Stimulated activated CD4-positive, alpha-beta T cell treated with anti-CD3 and anti-CD28 coated beads, Interleukin-1b, Interleukin-23, amount 100 ng/mL, for 4 hours (primary cell): ENCODE measurements around the gene EIF4A3.
"Not testable (repeated sequence)": the region's sequence is repeated elsewhere in the genome, so short reads cannot be mapped to it uniquely, and the experiment has no call there.

Experiments used
- DNase-seq, 2 donors: peaks; one replicate each; pipeline ENCODE4 v3.0.0-alpha.2; 2020; ENCODE audit warnings: low read depth in 2 of 2

Gene EIF4A3

DNA sequence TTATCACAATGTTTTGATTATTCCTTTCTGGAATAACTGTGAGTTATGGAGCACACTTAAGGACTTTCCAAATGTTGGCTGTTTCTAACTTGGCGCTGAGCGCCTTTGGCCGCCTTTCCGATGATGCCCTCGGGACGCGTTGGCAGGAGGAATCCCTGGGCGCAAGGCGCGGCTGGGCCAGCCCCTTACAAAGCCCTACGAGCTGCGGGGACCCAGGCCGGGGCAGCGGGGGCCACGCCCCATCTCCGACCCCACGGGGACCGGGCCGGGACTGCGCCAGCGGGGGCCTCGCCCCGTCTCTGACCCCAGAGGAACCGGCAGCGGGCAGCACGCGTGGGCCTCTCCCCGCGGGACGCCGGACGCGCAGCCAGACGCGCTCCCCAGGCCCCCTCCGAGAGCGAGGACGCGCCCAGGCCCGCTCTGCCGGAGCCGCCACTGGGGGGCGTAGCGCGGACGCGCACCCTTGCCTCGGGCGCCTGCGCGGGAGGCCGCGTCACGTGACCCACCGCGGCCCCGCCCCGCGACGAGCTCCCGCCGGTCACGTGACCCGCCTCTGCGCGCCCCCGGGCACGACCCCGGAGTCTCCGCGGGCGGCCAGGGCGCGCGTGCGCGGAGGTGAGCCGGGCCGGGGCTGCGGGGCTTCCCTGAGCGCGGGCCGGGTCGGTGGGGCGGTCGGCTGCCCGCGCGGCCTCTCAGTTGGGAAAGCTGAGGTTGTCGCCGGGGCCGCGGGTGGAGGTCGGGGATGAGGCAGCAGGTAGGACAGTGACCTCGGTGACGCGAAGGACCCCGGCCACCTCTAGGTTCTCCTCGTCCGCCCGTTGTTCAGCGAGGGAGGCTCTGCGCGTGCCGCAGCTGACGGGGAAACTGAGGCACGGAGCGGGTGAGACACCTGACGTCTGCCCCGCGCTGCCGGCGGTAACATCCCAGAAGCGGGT is 45.6 kb downstream of the EIF4A3 start, which contains the start of gene GAA:
Gene GAA (plus strand): TSS at position 571 of the 935 bp plus-strand sequence. CDS start 3,006 bp downstream, outside the sequence.
- DNase-seq, result peak; percentile 83 to 89

DNA sequence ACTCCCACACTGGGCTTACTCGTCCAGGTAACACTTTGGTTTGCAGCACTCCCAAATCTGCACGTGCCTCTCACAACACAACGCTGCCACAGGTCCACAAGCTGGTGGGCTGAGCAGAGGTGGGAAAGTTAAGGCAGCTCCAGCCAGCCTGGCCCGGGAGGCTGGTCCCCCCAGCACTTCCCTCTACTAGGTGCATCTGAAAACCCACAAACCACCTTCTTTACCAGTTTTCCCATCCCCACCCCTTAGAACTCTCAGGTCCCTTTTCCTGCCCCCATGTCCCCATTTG is 46.9 kb downstream of the EIF4A3 start:
- DNase-seq, result no peak

DNA sequence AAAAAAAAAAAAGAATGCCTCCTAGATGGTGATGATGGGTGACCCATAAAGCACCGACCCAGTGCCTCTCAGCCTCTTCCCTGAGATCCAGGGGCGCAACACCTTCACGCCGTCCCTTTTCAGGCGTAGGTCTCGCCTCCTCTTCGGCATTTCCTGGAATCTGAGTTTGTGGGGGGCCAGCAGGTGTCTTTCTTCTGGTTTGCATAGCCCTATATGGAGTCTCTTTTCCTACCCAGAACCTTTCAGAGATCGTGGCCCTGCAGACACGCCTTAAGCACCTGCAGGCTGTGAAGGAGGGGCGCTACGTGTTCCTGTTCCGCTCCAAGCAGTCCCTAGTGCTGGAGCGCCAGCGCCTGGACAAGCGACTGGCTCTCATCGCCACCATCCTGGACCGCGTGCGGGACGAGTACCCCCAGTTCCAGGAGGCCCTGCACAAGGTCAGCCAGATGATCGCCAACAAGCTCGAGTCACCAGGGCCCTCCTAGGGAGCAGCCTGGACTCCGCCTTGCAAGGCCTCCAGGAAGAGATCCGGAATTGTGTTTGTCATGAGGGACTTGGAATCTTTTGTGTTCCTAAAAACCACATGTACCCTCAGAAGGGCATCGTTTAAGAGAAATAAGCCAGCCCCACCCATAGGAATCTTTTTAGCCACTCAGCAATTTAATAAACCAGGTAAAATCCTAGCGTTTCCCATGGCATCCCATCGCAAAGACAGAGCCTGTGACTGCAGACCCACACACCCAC is 47.5 kb downstream of the EIF4A3 start:
- DNase-seq, result no peak

DNA sequence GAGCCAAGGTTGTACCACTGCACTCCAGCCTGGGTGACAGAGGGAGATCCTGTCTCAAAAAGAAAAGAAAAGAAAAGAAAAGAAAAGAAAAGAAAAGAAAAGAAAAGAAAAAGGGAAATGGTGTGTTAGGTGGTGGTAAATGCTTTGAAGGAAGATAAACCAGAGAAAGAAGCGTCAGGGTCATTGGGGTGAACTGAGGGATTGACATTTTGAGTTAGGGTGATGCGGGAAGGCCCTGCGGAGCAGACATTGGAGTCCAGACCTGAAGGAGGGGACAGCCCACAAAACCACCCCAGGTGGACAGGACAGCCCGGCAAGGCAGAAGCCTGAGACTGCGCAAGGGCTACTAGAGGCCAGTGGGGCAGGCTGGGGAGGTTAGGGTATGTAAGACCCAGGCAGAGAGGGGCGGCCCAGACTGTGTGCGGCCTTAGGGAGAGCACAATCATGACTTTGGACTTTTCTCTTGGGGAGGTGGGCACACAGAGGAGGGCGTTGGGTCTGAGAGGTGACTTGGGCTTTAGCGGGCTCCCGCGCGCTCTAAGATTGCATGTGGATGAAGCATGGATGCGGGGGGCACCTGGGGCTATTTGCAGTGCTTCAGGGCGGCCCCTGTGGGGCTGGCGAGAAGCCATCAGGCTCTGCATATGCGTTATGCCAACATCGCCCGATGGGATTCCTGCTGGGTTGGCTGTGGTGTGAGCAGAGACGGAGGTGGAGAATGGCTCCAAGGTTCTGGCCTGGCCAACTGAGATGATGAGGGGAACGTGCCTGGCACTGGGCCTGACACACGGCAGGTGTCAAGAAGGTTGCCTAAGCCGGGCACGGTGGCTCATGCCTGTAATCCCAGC is 48.9 kb downstream of the EIF4A3 start:
- no peak for DNase-seq

DNA sequence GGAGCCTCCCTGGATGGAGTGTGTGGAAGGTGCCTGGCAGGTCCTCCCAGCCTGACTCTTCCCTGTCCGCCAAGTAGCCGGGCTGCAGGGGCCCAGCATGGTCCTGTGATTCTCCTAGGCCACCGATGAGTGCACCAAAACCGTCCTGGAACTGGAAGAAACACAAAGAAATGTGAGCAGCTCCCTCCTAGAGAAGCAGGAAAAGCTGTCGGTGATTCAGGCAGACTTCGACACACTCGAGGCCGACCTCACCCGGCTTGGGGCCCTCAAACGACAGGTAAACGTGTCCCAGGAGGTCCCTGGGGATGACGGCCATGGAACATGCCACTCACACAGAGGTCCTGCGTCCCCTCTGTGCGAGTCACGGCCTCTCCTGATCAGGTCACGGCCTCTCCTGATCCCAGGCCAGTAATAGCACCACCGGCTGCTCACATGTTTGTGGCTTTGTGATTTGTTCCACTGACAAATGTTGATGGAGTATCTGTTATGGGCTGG is 49.8 kb downstream of the EIF4A3 start:
- no peak for DNase-seq

DNA sequence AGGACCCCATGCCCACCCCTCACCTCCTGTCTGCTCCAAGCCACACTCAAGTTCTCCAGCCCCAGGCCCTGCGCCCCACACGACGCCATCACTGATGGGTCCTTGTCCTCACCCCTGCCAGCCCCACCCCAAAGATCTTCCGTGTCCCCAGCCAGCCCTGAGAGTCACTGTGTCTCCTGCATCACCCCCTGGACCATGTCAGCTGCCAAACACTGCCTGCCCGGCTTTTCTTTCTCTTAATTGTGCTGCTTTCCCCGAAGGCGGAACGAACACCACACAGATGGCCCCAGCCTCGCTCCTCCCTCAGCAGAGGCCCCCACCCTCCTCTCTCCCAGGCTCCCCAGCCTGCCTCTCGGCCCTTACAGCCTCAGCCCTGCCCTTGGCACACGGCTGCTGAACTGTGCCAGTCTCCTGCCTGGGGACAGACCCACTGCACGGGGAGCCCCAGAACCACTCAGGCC is 50.3 kb downstream of the EIF4A3 start:
- no peak for DNase-seq

DNA sequence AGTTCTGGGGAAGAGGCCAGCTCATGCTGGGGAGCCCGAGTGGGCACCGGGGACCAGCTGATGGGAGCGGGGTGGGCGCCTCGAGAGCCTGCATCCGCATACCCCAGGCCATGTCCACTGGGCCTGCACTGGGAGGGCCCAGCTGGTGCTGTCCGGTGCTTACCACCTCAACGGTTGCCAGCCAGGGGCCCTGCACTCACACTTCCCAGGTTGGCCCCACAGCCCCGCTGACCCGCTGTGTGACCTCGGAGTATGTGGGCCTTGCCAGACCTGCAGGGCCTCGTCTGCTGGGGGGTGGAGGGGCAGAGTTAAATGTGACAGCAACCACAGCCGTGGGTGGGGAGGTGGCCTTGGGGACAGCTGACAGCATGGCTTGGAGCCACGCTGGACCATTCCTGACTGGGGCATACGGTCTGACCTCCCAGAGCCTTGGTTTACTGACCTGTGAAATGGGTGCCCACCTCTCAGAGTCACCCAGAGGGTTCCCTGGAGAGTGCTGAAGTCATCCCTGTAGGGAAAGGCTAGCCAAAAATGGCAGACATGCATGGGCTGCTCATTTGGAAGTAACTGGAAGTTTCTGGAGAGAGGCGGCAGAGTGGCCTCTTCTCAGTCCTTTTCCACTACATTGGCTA is 51.0 kb downstream of the EIF4A3 start:
- DNase-seq, result no peak

DNA sequence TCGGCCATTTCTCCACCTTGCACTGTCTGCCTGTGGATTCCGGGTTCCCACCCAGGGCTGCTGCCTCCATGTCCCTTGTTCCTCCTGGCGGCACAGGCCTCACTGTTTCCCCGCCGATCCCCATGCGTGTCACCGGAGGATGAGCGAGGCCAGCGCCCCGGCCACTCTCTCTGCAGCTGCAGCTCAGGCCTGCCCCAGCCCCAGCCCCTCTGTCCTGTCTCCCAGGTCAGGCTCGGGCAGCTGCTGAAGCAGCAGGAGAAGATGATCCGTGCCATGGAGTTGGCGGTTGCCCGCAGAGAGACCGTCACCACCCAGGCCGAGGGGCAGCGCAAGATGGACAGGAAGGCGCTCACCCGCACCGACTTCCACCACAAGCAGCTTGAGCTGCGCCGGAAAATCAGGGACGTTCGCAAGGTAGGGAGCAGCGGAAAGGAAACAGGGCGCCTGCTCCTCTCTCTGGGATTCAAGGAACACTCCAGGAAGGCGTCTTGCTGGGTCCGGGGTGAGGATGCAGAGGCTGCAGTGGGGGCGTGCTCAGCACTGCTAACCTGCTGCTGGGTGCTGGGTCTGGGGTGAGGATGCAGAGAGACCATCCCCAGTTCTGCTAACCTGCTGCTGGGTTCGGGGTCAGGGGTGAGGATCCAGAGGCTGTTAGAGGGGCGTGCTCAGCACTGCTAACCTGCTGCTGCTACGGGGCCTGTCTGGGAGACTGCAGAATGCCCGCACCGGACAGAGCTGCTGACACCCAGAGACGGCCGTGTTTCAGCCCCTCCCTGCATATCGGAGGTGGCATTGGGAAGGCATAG is 51.7 kb downstream of the EIF4A3 start:
- no peak for DNase-seq

DNA sequence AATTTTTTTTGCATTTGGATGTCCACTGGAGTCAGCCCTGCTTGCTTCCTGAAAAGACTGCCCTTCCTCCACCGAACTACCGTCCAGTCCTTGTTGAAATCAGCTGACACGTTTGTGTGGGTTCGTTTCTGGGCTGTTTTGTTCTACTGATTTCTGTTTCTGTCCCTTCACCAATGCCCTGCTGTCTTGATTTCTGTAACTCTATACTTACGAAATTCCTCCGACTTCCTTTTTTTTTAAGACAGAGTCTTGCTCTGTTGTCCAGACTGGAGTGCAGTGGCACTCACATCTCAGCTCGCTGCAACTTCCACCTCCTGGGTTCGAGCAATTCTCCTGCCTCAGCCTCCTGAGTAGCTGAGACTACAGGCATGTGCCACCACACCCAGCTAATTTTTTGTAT is 54.0 kb downstream of the EIF4A3 start:
- no peak for DNase-seq

DNA sequence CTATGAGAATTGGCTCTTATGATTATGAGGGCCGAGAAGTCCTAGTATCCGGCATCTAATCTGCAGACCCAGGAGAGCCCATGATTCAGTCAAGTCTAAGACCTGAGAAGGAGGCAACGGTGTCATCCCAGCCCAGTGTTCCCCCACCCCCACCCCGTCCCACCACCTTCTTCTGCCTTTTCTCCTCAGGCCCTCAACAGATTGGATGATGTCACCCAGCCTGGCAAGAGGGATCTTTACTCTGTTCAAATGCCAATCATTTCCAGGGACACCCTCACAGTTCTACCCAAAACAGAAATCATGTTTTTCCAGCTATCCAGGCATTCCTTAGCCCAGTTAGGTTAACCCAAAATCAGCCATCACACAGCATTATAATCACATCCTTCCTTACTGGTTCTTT is 55.6 kb downstream of the EIF4A3 start:
- no peak for DNase-seq

DNA sequence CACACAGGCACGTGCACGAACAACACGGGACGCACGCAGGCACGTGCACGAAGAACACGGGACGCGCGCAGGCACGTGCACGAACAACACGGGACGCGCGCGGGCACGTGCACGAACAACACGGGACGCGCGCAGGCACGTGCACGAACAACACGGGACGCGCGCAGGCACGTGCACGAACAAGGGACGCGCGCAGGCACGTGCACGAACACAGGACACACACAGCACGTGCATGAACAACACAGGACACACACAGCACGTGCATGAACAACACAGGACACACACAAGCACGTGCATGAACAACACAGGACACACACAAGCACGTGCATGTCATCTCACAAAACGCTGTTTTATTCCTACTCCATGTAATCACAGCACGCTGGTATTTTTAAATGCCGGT is 56.8 kb downstream of the EIF4A3 start:
- DNase-seq, result not testable (repeated sequence)

DNA sequence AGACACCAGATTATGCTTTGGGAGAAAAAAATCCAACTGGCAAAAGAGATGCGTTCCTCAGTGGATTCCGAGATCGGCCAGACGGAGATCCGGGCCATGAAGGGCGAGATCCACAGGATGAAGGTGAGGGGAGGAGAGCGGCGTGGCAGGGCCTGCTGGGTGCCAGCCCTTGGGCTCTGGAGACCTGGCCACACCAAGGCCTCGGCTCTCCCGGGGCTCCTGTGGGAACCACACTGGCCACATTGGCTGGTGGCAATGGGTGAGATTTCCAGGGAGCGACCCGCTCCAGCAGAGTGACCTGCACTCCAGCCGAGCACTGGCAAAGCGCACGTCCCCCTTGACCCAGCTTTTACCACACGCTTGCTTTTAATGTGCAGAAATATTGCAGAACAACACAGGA is 57.2 kb downstream of the EIF4A3 start:
- DNase-seq, result no peak

DNA sequence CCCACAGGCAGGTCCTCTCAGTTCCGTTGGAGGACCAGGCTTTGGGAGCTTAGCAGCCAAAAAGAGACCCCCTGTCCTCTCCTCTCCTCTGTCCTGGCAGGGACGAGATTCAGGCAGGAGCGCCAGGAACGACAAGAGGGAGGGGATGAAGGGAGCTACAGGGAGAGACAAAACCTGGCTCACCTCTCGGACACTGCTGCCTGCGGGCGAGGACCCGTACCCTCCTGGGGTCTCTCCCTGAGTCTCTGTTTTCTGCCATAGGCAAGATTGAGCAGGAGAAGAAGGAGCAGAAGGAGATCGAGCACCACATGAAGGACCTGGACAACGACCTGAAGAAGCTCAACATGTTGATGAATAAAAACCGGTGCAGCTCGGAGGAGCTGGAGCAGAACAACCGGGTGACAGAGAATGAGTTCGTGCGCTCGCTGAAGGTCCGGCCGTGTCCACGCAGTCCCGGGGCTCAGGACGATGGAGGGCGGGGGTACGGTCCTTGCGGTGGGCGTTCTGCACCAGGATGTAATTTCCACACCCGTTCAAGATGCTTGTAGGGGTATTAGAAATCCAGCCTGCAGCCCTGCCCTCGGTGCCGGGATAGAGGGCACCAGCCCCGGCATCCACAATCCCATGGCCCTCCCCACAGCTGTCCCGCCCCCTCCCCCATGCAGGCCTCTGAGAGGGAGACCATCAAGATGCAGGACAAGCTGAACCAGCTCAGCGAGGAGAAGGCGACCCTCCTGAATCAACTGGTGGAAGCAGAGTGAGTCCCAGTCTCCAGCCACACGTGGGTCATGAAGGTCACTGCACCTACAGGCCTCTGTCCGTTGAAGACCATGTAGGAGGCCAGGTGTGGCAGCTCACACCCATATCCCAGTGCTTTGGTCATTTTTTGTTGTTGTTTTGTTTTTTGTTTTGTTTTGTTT is 59.3 kb downstream of the EIF4A3 start:
- no peak for DNase-seq

DNA sequence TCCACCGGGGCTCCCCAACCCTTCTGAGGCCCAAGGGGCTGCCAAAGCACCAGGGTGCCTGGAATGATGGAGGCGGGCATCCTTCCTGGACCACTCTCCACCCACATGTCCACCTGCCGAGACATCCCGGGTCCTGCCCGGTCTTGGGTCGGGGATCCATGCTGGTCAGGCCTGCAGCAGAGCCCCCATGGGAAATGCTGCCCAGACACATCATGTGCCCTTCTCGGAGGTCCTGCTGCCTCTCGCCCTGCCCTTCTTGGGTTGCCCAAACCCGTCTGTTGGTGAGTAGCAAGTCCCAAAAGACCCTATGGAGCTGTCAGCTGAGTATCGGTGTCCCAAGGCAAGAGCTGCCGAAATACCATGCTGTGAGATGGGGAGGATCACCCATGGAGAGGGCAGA is 60.3 kb downstream of the EIF4A3 start:
- no peak for DNase-seq

DNA sequence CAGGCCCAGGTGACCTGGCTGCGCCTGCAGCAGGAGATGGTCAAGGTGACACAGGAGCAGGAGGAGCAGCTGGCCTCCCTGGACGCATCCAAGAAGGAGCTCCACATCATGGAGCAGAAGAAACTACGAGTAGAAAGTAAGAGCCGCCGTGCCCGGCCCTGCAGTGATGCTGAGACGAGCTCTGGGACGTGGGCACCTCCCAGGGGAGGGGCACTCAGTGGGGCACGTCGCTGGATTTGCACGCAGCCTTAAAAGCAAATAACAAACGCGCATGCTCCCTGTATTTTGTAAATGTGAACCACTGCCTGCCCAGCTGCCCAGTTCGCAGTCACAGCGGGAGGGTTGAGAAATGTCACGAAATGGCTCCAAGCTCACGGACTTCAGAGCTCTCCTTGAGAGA is 60.8 kb downstream of the EIF4A3 start:
- no peak for DNase-seq

DNA sequence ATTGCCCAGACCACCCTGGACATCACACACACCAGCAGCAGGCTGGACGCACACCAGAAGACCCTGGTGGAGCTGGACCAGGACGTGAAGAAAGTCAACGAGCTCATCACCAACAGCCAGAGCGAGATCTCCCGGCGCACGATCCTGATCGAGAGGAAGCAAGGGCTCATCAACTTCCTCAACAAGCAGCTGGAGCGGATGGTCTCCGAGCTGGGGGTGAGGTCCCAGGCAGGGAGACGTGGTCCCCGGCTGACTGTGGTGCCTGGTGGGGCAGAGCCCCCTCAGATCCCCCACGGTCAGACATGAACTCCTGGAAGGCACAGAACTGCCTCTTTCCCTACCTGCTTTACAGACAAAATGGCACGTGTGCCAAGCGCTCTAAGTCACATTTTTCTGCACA is 62.2 kb downstream of the EIF4A3 start:
- no peak for DNase-seq
